ENCODE results near the gene SPATA3. TPM values are rescaled to one million over a fixed set of nuclear protein-coding genes. Genes with fewer than 3 reads are reported as not detected.

SPATA3 gene
- total RNA-seq, 1 donor from 2014 or later = not detected

GRCh38 chr2:230976671-230977171 is 19.2 kb upstream of the SPATA3 start:
- H3K36me3 Mint-ChIP-seq (ENCODE audit: unreplicated experiment) = no peaks in the 10 kb centered on the region
- peaks cover 10% of the 10 kb centered on the region for H3K27me3 Mint-ChIP-seq (ENCODE audit: unreplicated experiment)
- no peak for DNase-seq (ENCODE audit: extremely low spot score, unreplicated experiment)
- TF ChIP-seq CTCF (IDR thresholded peaks at IDR 0.05) = no peak
- H3K27ac Mint-ChIP-seq (ENCODE audit: unreplicated experiment) = no peak overlapping the region
- no peak overlapping the region for H3K4me3 Mint-ChIP-seq (ENCODE audit: unreplicated experiment)
- H3K9me3 Mint-ChIP-seq (ENCODE audit: unreplicated experiment) = no peaks in the 10 kb centered on the region
- peaks cover 11% of the 10 kb centered on the region for H3K4me1 Mint-ChIP-seq (ENCODE audit: unreplicated experiment)

GRCh38 chr2:230980468-230980867 is 15.5 kb upstream of the SPATA3 start:
- H3K9me3 Mint-ChIP-seq (ENCODE audit: unreplicated experiment) = no peaks in the 10 kb centered on the region
- H3K27ac Mint-ChIP-seq (ENCODE audit: unreplicated experiment) = no peak overlapping the region
- DNase-seq (ENCODE audit: extremely low spot score, unreplicated experiment) = no peak
- peaks cover 10% of the 10 kb centered on the region for H3K27me3 Mint-ChIP-seq (ENCODE audit: unreplicated experiment)
- H3K4me1 Mint-ChIP-seq (ENCODE audit: unreplicated experiment) = no peaks in the 10 kb centered on the region
- H3K36me3 Mint-ChIP-seq (ENCODE audit: unreplicated experiment) = no peaks in the 10 kb centered on the region
- TF ChIP-seq CTCF (IDR thresholded peaks at IDR 0.05) = no peak
- no peak overlapping the region for H3K4me3 Mint-ChIP-seq (ENCODE audit: unreplicated experiment)

- H3K9me3 Mint-ChIP-seq (ENCODE audit: unreplicated experiment) = no peaks in the 10 kb centered on the region
- H3K27me3 Mint-ChIP-seq (ENCODE audit: unreplicated experiment) = peaks cover 8% of the 10 kb centered on the region
- no peaks in the 10 kb centered on the region for H3K36me3 Mint-ChIP-seq (ENCODE audit: unreplicated experiment)
- no peak overlapping the region for H3K4me3 Mint-ChIP-seq (ENCODE audit: unreplicated experiment)
- TF ChIP-seq CTCF (IDR thresholded peaks at IDR 0.05) = no peak
- DNase-seq (ENCODE audit: extremely low spot score, unreplicated experiment) = no peak
- no peak overlapping the region for H3K27ac Mint-ChIP-seq (ENCODE audit: unreplicated experiment)
- H3K4me1 Mint-ChIP-seq (ENCODE audit: unreplicated experiment) = no peaks in the 10 kb centered on the region
Measured at GRCh38 chr2:230981704-230982103, 14.2 kb upstream of the SPATA3 start.

GRCh38 chr2:230982126-230982525 is 13.8 kb upstream of the SPATA3 start:
- no peaks in the 10 kb centered on the region for H3K9me3 Mint-ChIP-seq (ENCODE audit: unreplicated experiment)
- H3K4me3 Mint-ChIP-seq (ENCODE audit: unreplicated experiment) = no peak overlapping the region
- no peaks in the 10 kb centered on the region for H3K36me3 Mint-ChIP-seq (ENCODE audit: unreplicated experiment)
- no peak overlapping the region for H3K27ac Mint-ChIP-seq (ENCODE audit: unreplicated experiment)
- H3K27me3 Mint-ChIP-seq (ENCODE audit: unreplicated experiment) = peaks cover 4% of the 10 kb centered on the region
- H3K4me1 Mint-ChIP-seq (ENCODE audit: unreplicated experiment) = peaks cover 3% of the 10 kb centered on the region
- no peak for DNase-seq (ENCODE audit: extremely low spot score, unreplicated experiment)
- TF ChIP-seq CTCF (IDR thresholded peaks at IDR 0.05) = no peak

- Mint-ChIP-seq H3K9me3 (ENCODE audit: unreplicated experiment) (no peaks in the 10 kb centered on the region), H3K4me1 (ENCODE audit: unreplicated experiment) (peaks cover 4% of the 10 kb centered on the region), H3K36me3 (ENCODE audit: unreplicated experiment) (no peaks in the 10 kb centered on the region), H3K4me3 (ENCODE audit: unreplicated experiment) (no peak overlapping the region), H3K27me3 (ENCODE audit: unreplicated experiment) (peaks cover under 1% of the 10 kb centered on the region), H3K27ac (ENCODE audit: unreplicated experiment) (no peak overlapping the region)
- TF ChIP-seq CTCF (IDR thresholded peaks at IDR 0.05) = no peak
- DNase-seq (ENCODE audit: extremely low spot score, unreplicated experiment) = no peak
Measured at GRCh38 chr2:230982528-230982927, 13.4 kb upstream of the SPATA3 start.
